NCI-H1694 treated with DMSO at 0.1 percent for 48 hours (cell line): ENCODE data around the gene RAPGEF1.

ENCODE experiments used
- DNase-seq: peaks from one replicate; lab custom pipeline; 2025; lab: John Stamatoyannopoulos, UW

RAPGEF1 gene

GRCh38 chr9:131625508-131625787 is 114.4 kb downstream of the RAPGEF1 start:
- DNase-seq = no peak

- DNase-seq = peak; percentile 79
Measured at GRCh38 chr9:131624636-131625507, 115.0 kb downstream of the RAPGEF1 start.

- DNase-seq = no peak
Measured at GRCh38 chr9:131623655-131624330, 116.1 kb downstream of the RAPGEF1 start.

GRCh38 chr9:131622523-131622922 is 117.4 kb downstream of the RAPGEF1 start:
- no peak for DNase-seq

GRCh38 chr9:131621551-131622358 is 118.1 kb downstream of the RAPGEF1 start:
- DNase-seq = no peak

- DNase-seq = no peak
Measured at GRCh38 chr9:131620764-131621520, 118.9 kb downstream of the RAPGEF1 start.

GRCh38 chr9:131619680-131620079 is 120.2 kb downstream of the RAPGEF1 start:
- no peak for DNase-seq

- no peak for DNase-seq
Measured at GRCh38 chr9:131618785-131619184, 121.1 kb downstream of the RAPGEF1 start.

GRCh38 chr9:131618071-131618479 is 121.8 kb downstream of the RAPGEF1 start:
- DNase-seq = peak; percentile 66

- no peak for DNase-seq
Measured at GRCh38 chr9:131617611-131618010, 122.3 kb downstream of the RAPGEF1 start.

GRCh38 chr9:131616983-131617604 is 122.8 kb downstream of the RAPGEF1 start:
- no peak for DNase-seq

GRCh38 chr9:131614340-131614915 is 125.4 kb downstream of the RAPGEF1 start:
- no peak for DNase-seq

- no peak for DNase-seq
Measured at GRCh38 chr9:131613921-131614320, 126.0 kb downstream of the RAPGEF1 start.

- DNase-seq = no peak
Measured at GRCh38 chr9:131612851-131613250, 127.0 kb downstream of the RAPGEF1 start.

- DNase-seq = no peak
Measured at GRCh38 chr9:131611586-131612315, 128.1 kb downstream of the RAPGEF1 start.

- no peak for DNase-seq
Measured at GRCh38 chr9:131610231-131610761, 129.6 kb downstream of the RAPGEF1 start.

GRCh38 chr9:131609099-131609830 is 130.6 kb downstream of the RAPGEF1 start:
- DNase-seq = peak; percentile 7

GRCh38 chr9:131608493-131609037 is 131.3 kb downstream of the RAPGEF1 start:
- peak; percentile 26 for DNase-seq

- DNase-seq = no peak
Measured at GRCh38 chr9:131607591-131607990, 132.3 kb downstream of the RAPGEF1 start.
